HG02610 (cell line): ENCODE measurements around the gene EYA2.

ENCODE experiments used
- ATAC-seq: cut with Tn5 transposase; IDR thresholded peaks from one replicate; pipeline ENCODE4 v1.9.1; 2021; ENCODE audit warnings: mild to moderate bottlenecking, moderate library complexity; ENCODE audit not compliant: unreplicated experiment

Gene EYA2

DNA sequence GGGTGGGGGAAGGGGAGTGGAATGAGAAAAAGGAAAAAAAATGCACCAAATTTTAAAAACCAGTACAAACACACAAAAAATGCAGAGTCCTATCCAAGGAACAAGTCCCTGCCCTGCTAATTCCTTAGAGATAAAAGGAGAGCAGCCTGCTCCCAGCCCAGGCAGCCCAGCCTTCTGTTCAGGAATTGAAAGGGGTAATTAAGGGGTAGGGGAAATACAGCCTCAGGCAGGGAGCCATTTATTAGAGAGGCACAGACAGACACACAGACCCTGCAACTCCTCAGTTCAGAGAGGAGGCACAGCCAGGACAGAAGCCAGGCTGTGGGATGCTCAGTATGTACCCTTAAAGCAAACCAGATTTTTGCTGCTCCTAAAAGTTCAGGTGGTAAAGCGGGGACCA, 137.2 kb downstream of the EYA2 start:
- no peak for ATAC-seq

DNA sequence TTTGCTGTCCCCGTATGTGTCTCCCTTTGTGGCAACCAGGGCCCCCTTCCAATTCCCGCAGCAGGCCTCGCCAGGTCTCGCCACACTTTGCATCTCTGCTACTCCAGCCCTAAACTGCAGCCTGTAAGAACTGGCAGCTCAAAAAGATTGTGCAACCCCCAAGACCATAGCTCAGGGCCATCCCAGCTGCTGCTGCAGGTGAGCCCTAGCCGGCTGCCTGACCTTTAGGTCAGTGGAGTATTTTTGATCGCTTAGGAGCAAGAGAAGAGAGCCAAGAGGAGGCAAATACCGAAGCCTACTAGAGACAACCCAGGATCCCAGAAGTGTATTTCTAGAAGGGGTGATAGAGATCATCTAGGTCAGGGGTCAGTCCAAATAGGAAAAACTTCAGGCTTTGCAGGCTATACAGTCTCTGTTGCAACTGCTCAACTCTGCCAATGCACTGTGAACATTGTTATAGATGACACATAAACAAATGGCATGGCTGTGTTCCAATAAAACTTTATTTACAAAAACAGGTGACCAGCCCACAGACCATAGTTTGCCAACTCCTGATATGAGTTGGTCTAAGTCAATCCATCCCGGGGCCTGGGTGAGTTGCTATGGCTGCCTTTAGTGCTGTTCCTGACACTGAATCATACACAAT, 138.4 kb downstream of the EYA2 start:
- ATAC-seq: no peak

DNA sequence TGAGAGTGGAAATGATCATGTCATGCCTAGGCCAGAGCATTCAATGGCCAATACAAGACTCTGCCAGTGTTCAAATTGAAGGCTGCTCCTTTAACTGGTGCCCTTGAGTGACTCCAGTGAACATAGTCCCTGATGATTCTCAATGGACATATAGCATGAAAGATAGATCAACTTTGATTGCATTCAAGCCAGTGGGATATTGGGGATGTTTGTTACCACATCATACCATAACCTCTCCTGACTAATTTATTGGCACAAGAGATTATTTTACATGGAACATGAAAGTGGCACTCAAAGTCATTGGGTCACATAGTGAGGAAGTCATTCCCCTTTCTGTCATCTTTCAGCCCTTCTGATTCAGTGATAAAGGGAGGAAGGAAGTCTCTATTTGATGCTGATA, 139.0 kb downstream of the EYA2 start:
- no peak for ATAC-seq

DNA sequence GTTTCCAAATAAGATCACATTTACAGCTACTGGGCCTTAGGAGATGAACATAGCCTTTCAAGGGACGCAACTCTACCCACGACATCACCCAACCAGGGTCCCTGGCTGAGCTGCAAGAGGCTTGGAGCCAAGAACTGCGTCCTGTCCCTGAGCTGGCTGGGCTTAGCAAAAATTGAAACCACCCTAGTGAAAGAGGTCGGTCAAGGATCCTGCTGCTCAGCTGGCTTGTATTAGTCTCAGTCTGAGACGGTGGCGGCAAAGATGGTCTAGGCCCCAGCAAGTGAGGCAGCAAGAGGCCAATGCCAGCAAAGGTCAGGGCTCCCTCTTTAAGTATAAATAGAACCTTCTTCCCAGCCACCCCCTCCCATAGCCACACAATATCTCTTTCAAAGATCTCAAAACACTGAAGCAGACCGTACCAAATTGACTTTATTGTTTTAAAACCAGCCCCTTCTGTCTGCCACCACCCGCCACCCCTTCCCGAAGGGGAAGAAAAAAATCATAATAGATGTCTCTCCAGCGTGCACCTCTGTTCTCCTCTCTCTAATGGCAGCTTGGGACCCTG, 140.5 kb downstream of the EYA2 start:
- no peak for ATAC-seq

DNA sequence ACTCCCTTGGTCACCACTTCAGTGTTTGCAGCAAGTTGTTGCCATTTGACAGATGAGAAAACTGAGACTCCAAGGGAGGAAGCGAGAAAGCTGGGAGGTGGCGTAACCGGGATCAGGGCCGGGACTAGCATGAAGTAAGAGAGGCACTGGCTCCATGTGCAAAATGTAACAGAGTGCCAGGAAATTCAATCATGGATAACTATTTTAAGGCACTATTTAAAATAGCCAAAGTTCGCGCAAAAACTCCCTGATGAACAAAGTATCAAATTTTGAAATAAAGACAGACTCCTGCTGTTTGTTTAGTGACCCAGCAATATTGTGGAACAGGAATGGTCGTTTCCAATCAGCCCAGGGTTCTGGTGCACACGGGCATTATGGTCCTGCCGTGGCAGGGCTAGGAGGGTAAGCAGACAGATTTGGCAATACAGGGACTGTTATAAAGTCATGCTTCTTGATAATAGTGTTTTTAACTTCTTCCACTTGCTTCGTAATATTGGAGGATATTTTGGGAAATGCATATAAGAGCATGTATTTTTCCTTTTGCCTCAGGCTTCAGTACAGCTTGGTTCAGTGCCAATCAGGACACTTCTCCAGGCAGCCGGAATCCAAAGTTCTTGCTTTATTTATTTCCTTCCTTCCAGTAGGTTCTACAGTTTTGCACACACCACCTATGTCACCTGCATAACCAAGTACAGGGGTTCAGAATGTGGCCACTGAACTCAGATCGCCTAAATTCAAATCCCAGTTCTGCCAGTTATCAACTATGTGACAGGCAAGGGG, 141.6 kb downstream of the EYA2 start:
- ATAC-seq: no peak

DNA sequence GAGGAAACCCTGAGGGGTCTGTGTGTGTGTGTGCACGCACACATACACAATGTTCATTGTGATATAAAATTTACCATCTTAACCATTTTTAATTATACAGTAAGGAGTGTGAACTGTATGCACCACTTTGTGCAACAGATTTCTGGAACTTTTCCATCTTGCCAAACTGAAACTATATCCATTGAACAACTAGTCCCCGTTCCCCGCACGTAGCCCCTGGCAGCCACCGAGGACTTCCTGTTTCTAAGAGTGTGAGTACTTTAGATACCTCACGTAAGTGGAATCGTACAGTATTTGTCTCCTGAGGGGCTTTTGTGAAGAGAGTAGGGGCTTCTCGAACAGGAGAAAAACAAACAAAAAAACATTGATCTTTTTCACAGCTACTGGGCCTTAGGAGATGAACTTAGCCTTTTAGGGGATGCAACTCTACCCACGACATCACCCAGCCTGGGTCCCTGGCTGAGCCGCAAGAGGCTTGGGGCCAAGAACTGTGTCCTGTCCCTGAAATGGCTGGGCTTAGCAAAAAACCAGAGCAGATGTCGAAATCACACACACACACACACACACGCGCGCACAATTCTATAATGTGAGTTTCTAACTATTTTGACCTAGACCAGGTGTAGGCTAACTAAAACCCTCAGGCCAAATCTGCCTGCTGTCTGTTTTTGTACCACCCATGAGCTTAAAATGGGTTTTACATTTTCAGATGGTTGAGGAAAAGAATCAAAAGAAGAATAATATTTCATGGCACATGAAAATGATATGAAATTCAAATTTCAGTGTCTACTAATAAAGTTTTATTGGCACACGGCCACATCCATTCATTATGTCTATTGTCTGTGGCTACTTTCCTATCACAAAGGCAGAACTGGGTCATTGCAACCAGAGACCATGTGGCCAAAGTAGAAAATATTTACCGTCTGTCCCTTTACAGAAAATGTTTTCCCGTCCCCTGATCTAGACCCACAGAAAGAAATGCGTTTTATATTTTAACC, 144.2 kb downstream of the EYA2 start:
- no peak for ATAC-seq

DNA sequence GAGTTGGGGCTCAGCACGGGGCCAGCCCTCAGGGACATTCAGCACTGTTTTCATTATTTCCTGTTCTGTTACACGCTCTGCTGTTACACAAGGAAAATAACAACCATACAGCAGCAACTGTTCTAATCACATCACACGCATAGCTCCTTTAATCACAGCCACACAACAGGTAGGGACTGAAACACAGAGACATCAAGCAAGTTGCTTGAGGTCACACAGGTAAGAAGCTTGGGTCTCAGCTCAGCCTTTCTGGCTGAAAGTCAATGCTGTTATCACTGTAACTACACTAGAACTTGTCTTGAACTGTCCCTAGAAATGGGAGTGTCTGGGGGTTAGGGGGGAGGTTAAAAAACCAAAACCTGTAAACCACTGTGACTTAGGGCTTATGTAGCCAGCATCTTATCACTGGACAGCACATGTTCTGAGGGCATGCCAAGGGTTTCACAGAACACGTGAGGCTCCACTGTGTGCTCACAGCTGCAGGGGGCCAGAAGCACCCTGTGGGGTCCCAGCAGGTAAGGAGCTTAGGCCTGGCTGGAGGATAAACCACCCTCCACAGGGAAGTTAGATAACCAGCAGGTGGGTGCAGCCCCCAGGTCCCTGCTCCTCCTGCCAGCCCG, 146.0 kb downstream of the EYA2 start:
- ATAC-seq: no peak

DNA sequence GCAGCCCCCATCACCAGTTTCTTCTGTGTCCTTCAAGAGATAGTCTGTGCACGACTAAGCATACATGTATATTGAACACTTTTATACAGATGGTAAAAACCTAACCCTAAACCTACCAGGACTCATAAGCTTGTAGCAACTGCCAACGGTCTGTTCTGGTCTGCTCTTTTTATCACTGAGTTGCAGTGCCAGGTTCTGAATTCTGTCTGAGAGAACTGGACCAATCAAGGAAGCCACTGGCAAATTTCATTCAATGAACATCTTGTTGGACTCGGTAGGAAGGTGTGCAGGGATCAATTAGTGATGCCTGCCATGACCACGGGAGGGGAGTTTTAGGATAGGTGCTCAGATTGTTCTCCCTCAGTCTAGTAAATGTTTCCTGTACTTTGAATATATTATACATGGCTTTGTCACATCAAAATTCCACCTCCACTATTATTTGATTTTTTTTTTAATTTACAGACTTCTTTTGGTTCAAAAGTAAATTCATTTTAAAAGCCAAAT, 146.8 kb downstream of the EYA2 start:
- no peak for ATAC-seq

DNA sequence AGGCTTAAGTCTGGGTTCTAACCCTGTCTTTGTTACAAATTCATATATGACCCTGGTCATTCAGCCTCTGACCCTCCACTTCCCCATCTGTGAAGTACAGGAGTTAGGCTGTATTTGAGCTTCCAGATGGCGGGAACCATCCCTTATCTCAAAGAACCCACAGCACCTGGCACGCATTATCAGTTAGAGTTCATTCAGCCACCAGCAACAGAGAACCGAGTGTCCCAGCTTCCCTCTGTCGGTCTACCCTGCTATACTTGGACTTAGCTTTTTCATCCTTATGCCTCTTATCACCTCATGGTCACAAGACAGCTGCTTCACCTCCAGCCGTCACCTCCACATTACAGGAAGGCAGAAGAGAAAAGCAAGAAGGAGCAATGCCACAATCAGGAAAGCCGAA, 147.8 kb downstream of the EYA2 start:
- no peak for ATAC-seq

DNA sequence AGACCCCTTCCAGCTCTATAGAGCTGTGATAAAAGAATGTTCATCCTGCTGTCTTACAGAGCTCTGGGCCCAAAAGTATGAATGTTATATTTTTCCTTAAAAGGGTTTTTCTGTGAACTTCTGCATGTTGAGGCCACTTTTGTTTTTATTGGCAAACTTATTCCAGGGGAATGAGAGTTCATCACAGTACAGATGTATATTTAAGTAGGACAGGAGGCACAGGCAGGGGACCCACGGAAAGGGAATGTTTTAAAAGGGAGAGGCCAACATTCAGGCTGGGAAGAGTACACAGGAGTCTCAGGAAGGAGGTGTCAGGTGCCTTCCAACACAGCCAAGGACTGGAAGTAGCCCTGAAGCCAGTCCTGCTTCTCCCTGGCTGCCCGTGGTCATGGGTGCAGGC, 148.4 kb downstream of the EYA2 start:
- no peak for ATAC-seq

DNA sequence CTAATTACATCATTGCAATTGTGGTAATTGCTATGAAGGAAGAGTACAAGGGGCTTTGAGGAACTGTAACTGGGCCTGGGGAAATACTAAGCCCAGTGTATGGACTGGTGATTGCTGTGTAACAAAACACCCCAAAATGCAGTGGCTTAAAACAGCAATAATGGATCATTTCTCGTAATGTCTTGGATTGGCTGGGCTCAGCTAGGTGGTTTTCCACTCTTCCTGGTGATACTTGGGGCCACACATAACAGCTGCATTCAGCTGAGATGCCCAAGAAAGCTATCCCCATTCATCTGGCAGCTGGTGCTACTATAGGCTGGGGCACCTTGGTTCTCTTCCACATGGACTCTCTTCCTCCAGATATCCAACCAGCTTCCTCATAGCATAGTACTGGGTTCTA, 150.3 kb downstream of the EYA2 start:
- ATAC-seq: no peak

DNA sequence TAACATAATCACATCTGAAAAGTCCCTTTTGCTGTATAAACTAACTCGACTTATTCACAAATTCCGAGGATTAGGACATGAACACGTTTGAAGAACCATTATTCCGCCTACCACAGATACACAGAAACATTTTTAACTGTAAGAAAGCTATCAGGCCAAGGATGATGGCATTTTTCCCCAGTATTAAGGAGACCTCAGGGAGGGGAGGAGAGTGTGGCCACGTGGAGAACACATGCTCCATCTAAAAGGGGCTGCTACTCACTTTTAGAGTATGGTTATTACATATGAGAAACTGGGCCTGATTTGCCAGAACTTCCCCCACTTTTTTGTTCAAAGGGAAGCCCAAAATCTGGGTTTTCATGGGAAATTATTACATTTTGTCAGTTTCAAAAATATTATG, 153.4 kb downstream of the EYA2 start:
- ATAC-seq: no peak

DNA sequence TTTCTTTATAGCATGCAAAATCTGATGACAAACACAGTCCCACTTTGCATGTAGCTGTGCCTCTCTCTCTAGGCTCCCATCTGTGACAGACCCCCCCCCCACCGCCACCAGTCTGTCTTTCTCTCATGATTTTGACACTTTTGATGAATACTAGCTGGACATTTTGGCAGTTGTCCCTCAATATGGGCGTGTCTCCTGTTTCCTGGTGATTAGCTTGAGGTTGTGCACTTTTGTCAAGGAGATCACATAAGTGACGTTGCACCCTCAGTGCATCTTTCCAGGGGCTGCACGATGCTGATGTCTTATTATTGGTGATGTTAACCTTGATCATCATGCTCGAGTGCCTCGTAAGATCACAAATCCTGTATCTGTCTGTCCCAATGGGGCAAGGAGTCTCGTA, 155.1 kb downstream of the EYA2 start:
- no peak for ATAC-seq

DNA sequence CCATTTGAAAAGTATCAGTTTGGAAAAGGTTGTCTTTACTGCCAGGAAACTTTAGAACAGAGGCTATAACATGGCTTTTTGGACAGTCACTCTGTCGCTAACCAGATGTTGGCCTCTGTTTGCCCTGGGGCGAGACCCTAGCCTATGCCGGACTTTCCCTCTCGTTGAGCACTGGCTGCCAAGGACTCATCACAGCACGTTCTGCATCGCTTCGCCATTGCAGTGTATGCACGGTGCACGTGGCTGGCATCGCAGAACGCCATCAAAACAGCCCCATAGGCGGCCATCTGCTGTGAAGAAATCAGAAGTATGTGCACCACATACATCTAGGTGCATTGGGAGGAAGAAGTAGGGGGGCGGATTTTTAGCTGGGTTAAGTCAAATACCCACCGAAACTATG, 156.4 kb downstream of the EYA2 start:
- no peak for ATAC-seq

DNA sequence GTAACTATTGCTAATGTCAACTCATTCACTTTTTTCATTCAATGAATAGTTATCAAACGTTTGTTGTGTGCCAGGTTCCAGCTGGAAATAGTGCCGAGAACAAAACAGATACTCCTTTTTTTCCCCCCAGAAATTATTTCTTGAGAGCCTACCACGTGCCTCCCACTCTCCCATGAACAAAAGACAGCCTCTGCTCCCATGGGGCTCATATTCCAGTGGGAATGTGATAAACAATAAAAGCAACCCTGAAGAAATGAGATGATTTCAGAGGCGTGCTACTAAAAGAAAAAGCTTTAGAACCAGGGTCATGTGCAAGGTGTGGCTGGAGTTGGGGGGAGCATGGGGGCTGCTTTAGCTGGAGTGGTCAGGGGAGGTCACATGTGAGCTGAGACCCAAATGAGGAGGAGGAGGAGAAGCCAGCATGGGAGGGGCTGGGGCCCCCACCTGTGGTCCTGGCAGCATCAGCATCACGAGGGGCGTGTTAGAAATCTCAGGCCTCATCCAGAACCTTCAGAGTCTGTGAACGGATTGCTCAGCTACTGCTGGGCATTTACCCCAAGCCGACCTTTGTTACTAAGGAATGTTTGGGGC, 157.4 kb downstream of the EYA2 start:
- ATAC-seq: no peak

DNA sequence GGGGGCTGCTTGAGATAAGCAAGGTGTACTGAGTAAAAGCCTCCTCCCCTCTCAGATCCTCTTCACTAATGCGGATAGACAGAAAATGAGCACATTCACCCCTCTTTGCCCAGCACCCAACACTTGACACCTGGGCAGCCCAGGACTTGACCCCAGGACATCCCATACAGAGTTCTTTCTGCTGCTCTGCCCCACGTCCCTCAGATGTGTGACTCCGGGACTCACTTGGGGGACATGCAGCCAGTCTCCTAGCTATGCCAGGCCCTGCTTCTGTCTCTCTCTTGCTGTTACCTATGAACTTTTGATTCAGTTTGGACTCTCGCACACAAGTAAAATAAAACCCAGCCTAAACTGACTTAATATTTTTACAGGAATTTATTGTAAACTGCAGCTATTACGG, 159.9 kb downstream of the EYA2 start:
- ATAC-seq: no peak

DNA sequence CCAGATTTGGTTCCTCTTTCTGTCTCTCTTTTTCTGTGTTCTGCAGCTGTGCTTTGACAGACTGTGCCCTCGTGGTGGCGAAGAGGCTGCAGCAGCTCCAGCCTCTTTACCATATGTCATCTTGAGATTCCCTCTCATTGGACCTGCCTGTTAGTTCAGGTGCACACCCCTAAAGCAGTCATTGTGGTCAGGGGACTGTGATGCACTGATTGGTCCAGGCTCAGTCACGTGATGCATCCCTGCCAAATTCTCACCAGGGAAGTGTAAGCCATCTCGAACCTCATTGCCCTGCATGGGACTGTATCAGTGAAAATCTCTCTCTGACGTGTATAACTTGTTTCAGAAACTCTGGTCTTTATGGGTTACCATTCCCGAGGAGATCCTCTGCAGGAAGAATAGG, 160.3 kb downstream of the EYA2 start:
- no peak for ATAC-seq

DNA sequence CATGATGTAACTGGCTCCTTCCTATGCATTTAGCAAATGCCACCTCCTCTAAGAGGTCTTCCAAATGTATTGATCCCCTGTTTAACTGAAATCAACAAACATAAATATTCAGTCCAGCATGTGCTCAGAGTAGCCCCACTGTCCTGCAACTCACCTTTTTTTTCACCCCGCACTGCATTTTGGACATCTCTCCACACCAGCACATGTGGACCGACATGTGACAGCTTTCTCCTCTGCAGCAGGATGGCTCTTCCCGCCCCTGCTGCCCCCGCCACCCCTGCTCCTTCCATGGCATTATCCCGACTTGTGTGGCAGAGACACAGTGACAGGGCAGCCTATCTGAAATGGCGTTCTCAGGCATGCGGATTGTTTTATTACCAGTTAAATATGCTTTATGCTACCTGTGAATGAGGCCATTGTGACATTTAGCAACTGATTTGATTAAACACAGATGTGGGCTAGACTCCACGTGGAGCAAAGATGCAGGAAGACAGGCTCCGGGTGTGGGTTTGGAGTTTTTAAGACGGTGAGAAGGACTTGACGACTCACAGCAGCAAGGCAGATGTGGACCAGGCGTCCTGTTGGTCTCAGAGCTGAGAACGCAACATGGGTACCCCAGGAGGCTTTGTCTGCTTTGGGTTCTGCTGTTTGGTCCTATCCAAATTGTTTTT, 161.2 kb downstream of the EYA2 start:
- no peak for ATAC-seq

DNA sequence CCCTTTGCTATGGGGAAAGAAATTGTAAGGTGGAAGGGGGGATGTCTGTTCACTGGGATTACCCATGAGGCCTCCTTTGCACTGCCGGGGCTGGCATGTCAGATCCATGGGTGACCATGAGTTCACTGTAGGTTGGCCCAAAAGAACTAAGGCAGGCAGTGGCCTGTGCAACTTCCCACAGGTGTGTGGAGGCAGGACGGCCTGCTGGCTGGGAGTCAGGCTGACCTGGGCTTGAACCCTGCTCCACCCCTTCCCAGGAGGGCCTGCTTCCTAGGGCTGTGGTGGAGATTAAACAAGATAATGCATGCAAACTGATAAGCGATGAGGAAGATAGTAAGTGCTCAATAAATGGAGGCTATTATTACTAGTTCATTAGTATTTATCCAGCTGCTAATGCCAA, 163.0 kb downstream of the EYA2 start:
- ATAC-seq: no peak

DNA sequence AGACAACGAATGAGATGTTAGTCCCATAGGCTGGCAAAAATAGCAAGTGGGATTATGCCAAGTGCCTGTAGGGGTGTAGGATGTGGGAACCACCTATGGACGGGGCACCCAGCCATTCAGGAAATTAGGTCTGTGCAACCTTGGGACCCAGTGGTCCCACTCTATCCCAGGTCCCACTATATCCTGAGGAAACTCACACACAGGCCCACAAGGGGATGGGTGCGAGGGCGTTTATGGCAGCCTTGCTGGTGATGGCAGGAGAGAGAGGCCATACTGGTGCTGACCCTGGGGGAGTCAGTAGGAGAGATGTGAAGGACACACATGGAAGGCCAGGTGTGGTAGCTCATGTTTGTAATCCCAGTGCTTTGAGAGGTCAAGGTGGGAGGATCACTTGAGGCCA, 163.6 kb downstream of the EYA2 start:
- no peak for ATAC-seq
